Measurements from ENCODE around the gene RAB5IF. TPM values are rescaled to one million over a fixed set of nuclear protein-coding genes. Genes with fewer than 3 reads are reported as not detected.

RAB5IF gene
- total and polyA plus RNA-seq, 2 of the 13 experiments (the other 11 are each of a cell fraction or from before 2014, with no cell fraction given): 261 to 305 TPM

DNA sequence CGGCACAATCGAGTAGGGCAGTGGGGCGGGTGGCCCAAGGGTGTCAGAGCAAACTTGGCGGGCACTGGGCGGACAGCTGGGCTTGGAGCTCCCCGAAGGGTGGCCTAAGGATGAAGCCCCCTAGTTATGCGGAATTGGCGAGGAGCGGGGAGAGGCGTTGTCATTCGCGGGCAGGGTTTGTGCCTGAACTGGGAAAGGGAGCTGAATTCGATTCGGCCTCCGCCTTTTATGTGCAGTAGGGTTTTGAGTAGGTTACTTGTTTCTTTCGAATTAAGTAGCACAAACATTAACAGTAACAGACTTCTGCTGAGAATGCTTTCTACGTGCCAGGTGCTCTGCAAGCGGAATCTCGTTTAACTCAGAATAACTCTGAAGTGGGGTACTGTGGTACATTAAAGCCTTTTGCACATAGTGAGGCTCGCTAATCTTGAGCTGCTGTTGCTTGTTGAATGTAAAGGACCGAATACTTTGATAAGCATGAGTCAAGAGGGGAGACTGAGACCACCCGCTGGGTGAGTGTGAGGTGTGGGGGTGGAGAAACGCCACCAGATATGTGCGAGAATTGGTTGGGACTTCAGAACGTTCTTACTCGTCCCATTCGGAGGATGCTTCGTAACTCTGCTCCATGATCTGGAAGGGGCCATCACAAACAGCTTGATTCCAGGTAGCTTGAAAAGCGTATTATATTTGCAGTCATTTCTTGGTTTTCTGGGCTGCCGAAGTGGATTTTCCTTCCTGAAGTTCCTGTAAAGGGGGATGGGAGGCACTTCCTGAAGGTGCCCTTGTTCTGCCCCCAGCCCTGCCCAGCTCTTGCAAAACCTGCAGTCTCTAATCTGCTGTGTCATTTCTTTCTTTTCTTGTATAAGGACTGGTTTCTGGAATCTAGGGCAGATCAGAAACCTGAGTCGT is 833 bp downstream of the RAB5IF start (continued):
- TF ChIP-seq ZNF780A (CRISPR knock-in tag; IDR thresholded peaks at IDR 0.05): 0 out of 2 replicates have a peak, but pooled peaks have one; percentile 4
- TF ChIP-seq REL (CRISPR knock-in tag; conservative IDR thresholded peaks at IDR 0.05): 0 out of 2 replicates have a peak, but pooled peaks have one; percentile 32
- TF ChIP-seq, protein P1, sequence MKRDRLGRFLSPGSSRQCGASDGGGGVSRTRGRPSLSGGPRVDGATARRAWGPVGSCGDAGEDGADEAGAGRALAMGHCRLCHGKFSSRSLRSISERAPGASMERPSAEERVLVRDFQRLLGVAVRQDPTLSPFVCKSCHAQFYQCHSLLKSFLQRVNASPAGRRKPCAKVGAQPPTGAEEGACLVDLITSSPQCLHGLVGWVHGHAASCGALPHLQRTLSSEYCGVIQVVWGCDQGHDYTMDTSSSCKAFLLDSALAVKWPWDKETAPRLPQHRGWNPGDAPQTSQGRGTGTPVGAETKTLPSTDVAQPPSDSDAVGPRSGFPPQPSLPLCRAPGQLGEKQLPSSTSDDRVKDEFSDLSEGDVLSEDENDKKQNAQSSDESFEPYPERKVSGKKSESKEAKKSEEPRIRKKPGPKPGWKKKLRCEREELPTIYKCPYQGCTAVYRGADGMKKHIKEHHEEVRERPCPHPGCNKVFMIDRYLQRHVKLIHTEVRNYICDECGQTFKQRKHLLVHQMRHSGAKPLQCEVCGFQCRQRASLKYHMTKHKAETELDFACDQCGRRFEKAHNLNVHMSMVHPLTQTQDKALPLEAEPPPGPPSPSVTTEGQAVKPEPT (CRISPR knock-in tag; IDR thresholded peaks at IDR 0.05; ENCODE audit: low read depth): no peak
- TF ChIP-seq RXRB (CRISPR knock-in tag; IDR thresholded peaks at IDR 0.05; ENCODE audit: borderline replicate concordance): peak; percentile 16; the same call in 1 of the 2 replicates
- no peak for TF ChIP-seq ZMYM3 (CRISPR knock-in tag; IDR thresholded peaks at IDR 0.05)
- peak; percentile 61; the same call in 1 of the 2 replicates for TF ChIP-seq RBFOX2 (IDR thresholded peaks at IDR 0.05; ENCODE audit: low read depth, low read length)
- TF ChIP-seq SP4 (CRISPR knock-in tag; IDR thresholded peaks at IDR 0.05): 0 out of 2 replicates have a peak, but pooled peaks have one; percentile 21
- peak; percentile 32; the same call in 1 of the 2 replicates for TF ChIP-seq ZSCAN9 (CRISPR knock-in tag; IDR thresholded peaks at IDR 0.05; ENCODE audit: borderline replicate concordance)
- TF ChIP-seq, protein P2, sequence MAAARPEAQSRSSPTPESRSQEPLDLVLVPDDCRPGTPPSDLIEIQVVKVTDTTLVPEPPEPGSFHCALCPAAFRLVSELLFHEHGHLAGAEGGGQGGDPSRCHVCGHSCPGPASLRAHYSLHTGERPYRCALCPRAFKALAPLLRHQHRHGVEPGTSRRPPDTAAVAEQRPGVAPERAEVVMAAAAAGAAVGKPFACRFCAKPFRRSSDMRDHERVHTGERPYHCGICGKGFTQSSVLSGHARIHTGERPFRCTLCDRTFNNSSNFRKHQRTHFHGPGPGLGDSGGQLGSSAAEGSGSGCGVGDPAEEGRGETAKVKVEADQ (CRISPR knock-in tag; IDR thresholded peaks at IDR 0.05; ENCODE audit: borderline replicate concordance): no peak
- TF ChIP-seq, protein P3, sequence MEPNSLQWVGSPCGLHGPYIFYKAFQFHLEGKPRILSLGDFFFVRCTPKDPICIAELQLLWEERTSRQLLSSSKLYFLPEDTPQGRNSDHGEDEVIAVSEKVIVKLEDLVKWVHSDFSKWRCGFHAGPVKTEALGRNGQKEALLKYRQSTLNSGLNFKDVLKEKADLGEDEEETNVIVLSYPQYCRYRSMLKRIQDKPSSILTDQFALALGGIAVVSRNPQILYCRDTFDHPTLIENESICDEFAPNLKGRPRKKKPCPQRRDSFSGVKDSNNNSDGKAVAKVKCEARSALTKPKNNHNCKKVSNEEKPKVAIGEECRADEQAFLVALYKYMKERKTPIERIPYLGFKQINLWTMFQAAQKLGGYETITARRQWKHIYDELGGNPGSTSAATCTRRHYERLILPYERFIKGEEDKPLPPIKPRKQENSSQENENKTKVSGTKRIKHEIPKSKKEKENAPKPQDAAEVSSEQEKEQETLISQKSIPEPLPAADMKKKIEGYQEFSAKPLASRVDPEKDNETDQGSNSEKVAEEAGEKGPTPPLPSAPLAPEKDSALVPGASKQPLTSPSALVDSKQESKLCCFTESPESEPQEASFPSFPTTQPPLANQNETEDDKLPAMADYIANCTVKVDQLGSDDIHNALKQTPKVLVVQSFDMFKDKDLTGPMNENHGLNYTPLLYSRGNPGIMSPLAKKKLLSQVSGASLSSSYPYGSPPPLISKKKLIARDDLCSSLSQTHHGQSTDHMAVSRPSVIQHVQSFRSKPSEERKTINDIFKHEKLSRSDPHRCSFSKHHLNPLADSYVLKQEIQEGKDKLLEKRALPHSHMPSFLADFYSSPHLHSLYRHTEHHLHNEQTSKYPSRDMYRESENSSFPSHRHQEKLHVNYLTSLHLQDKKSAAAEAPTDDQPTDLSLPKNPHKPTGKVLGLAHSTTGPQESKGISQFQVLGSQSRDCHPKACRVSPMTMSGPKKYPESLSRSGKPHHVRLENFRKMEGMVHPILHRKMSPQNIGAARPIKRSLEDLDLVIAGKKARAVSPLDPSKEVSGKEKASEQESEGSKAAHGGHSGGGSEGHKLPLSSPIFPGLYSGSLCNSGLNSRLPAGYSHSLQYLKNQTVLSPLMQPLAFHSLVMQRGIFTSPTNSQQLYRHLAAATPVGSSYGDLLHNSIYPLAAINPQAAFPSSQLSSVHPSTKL (CRISPR knock-in tag; IDR thresholded peaks at IDR 0.05): peak; percentile 45; the same call in 1 of the 2 replicates
- no peak for TF ChIP-seq CBX1 (IDR thresholded peaks at IDR 0.05; ENCODE audit: low read depth)
- TF ChIP-seq ELF1 (CRISPR knock-in tag; IDR thresholded peaks at IDR 0.05): peak; percentile 65
- TF ChIP-seq FOSL2 (CRISPR knock-in tag; IDR thresholded peaks at IDR 0.05): peak; percentile 54; the same call in 1 of the 2 replicates
- no peak for TF ChIP-seq ATRX (CRISPR knock-in tag; IDR thresholded peaks at IDR 0.05; ENCODE audit: borderline replicate concordance)
- 0 out of 2 replicates have a peak, but pooled peaks have one; percentile 32 for TF ChIP-seq ZSCAN29 (CRISPR knock-in tag; conservative IDR thresholded peaks at IDR 0.05)
- TF ChIP-seq SAP130 (CRISPR knock-in tag; IDR thresholded peaks at IDR 0.05; ENCODE audit: low read depth): peak; percentile 76
- no peak; the same call in 1 of the 2 replicates for TF ChIP-seq GABPB1 (CRISPR knock-in tag; IDR thresholded peaks at IDR 0.05)
- TF ChIP-seq TP53 (CRISPR knock-in tag; conservative IDR thresholded peaks at IDR 0.05): no peak
- 0 out of 2 replicates have a peak, but pooled peaks have one; percentile 23 for TF ChIP-seq NCOR1 (IDR thresholded peaks at IDR 0.05; ENCODE audit: borderline replicate concordance, low read length)

All from HepG2 (cell line).